GM12892 (cell line): ENCODE data around the gene NPAS1.

Experiments
- POLR2A ChIP-seq: IDR thresholded peaks from 2 replicates; pipeline ENCODE4 v1.6.1; 2011; ENCODE audit warnings: low read depth, low read length, control low read depth
- POLR2AphosphoS5 ChIP-seq: IDR thresholded peaks from 2 replicates; pipeline ENCODE4 v1.6.1; 2011; ENCODE audit warnings: low read depth, low read length, control low read depth
- TAF1 ChIP-seq: IDR thresholded peaks from 2 replicates; pipeline ENCODE4 v1.6.1; 2011; ENCODE audit warnings: low read depth, mild to moderate bottlenecking, control low read depth, low read length, borderline replicate concordance

- TF ChIP-seq POLR2A: no peak
- TF ChIP-seq POLR2AphosphoS5: no peak
- TF ChIP-seq TAF1: no peak
Observed at GRCh38 chr19:47068246-47068645, 48.6 kb downstream of the NPAS1 start.
